ENCODE results near the gene ELMO3. TPM values are rescaled to one million over a fixed set of nuclear protein-coding genes. Genes with fewer than 3 reads are reported as not detected.

ELMO3 gene
- total and polyA plus RNA-seq, 2 of the 13 experiments (the other 11 are each of a cell fraction or from before 2014, with no cell fraction given): 2.6 to 4.0 TPM

DNA sequence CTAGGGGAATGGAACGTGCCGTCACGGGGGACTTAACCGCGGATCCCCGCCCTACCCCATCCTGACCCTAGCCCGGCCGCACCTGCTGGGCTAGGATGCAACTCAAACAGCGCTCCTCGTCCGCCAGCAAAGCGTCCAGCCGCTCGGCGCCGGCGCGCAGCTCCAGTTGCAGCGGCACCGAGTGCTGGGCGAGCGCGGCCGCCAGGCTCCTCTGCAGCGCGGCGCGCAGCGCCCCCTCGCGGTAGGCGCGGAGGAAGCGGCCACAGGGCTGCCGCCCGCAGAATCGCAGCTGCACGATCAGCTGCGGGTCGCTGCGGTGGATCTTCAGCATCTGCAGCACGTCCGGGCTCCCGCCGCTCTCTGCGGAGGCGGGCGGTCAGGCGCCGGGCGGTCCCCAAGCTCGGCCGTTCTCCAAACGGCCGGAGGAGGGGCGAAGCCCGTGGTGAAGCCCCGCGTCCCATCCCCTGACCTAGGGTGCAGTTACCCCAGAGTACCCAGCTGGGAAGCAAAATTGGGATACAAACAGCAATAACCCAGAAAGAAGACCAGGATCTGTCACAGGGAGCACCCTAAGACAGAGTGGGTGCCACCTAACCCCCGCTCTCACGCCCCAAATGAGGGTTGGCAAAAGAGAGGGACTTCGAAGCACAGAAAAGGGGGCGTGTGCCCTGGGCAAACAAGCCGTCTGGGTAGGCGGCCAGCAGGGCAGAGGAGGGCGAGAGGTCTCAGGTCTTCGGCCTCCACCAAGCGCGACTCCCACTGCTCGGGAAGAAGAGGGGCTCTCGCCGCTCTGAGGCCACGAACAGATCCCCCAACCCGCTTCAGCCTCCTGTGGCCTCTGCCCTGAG is 43.4 kb upstream of the ELMO3 start (continued):
- TF ChIP-seq, protein P1, sequence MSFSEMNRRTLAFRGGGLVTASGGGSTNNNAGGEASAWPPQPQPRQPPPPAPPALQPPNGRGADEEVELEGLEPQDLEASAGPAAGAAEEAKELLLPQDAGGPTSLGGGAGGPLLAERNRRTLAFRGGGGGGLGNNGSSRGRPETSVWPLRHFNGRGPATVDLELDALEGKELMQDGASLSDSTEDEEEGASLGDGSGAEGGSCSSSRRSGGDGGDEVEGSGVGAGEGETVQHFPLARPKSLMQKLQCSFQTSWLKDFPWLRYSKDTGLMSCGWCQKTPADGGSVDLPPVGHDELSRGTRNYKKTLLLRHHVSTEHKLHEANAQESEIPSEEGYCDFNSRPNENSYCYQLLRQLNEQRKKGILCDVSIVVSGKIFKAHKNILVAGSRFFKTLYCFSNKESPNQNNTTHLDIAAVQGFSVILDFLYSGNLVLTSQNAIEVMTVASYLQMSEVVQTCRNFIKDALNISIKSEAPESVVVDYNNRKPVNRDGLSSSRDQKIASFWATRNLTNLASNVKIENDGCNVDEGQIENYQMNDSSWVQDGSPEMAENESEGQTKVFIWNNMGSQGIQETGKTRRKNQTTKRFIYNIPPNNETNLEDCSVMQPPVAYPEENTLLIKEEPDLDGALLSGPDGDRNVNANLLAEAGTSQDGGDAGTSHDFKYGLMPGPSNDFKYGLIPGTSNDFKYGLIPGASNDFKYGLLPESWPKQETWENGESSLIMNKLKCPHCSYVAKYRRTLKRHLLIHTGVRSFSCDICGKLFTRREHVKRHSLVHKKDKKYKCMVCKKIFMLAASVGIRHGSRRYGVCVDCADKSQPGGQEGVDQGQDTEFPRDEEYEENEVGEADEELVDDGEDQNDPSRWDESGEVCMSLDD (CRISPR knock-in tag; IDR thresholded peaks at IDR 0.05; ENCODE audit: borderline replicate concordance): no peak
- TF ChIP-seq, protein P2, sequence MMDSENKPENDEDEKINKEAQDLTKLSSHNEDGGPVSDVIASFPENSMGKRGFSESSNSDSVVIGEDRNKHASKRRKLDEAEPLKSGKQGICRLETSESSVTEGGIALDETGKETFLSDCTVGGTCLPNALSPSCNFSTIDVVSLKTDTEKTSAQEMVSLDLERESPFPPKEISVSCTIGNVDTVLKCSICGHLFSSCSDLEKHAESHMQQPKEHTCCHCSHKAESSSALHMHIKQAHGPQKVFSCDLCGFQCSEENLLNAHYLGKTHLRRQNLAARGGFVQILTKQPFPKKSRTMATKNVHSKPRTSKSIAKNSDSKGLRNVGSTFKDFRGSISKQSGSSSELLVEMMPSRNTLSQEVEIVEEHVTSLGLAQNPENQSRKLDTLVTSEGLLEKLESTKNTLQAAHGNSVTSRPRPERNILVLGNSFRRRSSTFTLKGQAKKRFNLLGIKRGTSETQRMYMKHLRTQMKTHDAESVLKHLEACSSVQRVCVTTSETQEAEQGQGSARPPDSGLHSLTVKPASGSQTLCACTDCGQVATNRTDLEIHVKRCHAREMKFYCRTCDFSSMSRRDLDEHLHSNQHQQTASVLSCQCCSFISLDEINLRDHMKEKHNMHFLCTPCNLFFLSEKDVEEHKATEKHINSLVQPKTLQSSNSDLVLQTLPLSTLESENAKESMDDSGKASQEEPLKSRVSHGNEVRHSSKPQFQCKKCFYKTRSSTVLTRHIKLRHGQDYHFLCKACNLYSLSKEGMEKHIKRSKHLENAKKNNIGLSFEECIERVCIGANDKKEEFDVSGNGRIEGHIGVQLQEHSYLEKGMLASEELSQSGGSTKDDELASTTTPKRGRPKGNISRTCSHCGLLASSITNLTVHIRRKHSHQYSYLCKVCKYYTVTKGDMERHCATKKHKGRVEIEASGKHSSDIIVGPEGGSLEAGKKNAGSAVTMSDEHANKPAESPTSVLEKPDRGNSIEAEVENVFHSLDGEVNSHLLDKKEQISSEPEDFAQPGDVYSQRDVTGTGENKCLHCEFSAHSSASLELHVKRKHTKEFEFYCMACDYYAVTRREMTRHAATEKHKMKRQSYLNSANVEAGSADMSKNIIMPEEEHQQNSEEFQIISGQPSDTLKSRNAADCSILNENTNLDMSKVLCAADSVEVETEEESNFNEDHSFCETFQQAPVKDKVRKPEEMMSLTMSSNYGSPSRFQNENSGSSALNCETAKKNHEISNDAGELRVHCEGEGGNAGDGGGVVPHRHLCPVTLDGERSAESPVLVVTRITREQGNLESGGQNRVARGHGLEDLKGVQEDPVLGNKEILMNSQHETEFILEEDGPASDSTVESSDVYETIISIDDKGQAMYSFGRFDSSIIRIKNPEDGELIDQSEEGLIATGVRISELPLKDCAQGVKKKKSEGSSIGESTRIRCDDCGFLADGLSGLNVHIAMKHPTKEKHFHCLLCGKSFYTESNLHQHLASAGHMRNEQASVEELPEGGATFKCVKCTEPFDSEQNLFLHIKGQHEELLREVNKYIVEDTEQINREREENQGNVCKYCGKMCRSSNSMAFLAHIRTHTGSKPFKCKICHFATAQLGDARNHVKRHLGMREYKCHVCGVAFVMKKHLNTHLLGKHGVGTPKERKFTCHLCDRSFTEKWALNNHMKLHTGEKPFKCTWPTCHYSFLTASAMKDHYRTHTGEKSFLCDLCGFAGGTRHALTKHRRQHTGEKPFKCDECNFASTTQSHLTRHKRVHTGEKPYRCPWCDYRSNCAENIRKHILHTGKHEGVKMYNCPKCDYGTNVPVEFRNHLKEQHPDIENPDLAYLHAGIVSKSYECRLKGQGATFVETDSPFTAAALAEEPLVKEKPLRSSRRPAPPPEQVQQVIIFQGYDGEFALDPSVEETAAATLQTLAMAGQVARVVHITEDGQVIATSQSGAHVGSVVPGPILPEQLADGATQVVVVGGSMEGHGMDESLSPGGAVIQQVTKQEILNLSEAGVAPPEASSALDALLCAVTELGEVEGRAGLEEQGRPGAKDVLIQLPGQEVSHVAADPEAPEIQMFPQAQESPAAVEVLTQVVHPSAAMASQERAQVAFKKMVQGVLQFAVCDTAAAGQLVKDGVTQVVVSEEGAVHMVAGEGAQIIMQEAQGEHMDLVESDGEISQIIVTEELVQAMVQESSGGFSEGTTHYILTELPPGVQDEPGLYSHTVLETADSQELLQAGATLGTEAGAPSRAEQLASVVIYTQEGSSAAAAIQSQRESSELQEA (CRISPR knock-in tag; IDR thresholded peaks at IDR 0.05; ENCODE audit: not compliant biosample characterization): peak; percentile 7
- peak; percentile 69 for TF ChIP-seq BHLHE40 (IDR thresholded peaks at IDR 0.05; ENCODE audit: low read length)
- no peak for TF ChIP-seq ZNF33B (CRISPR knock-in tag; IDR thresholded peaks at IDR 0.05)
- no peak for TF ChIP-seq PPARG (CRISPR knock-in tag; conservative IDR thresholded peaks at IDR 0.05)
- no peak for TF ChIP-seq ZNF430 (CRISPR knock-in tag; IDR thresholded peaks at IDR 0.05)
- TF ChIP-seq FLYWCH1 (CRISPR knock-in tag; IDR thresholded peaks at IDR 0.05): no peak
- TF ChIP-seq GZF1 (CRISPR knock-in tag; IDR thresholded peaks at IDR 0.05): 0 out of 2 replicates have a peak, but pooled peaks have one; percentile 40
- TF ChIP-seq ZNF484 (CRISPR knock-in tag; IDR thresholded peaks at IDR 0.05; ENCODE audit: borderline replicate concordance, low read depth): no peak
- TF ChIP-seq CBFB (CRISPR knock-in tag; IDR thresholded peaks at IDR 0.05): peak; percentile 58
- no peak for TF ChIP-seq DPF2 (CRISPR knock-in tag; IDR thresholded peaks at IDR 0.05; ENCODE audit: borderline replicate concordance, low read depth)
- no peak for TF ChIP-seq ZZZ3 (CRISPR knock-in tag; IDR thresholded peaks at IDR 0.05; ENCODE audit: borderline replicate concordance)
- TF ChIP-seq, protein P3, sequence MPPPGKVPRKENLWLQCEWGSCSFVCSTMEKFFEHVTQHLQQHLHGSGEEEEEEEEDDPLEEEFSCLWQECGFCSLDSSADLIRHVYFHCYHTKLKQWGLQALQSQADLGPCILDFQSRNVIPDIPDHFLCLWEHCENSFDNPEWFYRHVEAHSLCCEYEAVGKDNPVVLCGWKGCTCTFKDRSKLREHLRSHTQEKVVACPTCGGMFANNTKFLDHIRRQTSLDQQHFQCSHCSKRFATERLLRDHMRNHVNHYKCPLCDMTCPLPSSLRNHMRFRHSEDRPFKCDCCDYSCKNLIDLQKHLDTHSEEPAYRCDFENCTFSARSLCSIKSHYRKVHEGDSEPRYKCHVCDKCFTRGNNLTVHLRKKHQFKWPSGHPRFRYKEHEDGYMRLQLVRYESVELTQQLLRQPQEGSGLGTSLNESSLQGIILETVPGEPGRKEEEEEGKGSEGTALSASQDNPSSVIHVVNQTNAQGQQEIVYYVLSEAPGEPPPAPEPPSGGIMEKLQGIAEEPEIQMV (CRISPR knock-in tag; IDR thresholded peaks at IDR 0.05; ENCODE audit: low read depth): peak; percentile 78; the same call in 1 of the 2 replicates
- peak; percentile 46; the same call in 1 of the 2 replicates for TF ChIP-seq ZSCAN9 (CRISPR knock-in tag; IDR thresholded peaks at IDR 0.05; ENCODE audit: borderline replicate concordance)
- TF ChIP-seq ZNF891 (CRISPR knock-in tag; IDR thresholded peaks at IDR 0.05): no peak
- TF ChIP-seq MIER2 (CRISPR knock-in tag; IDR thresholded peaks at IDR 0.05): no peak

All from HepG2 (cell line).